Omental fat pad (tissue), 4 donors: ENCODE data around the gene INTS6L. TPM values are rescaled to one million over a fixed set of nuclear protein-coding genes. Genes with fewer than 3 reads are reported as not detected.

ENCODE experiments used
- ATAC-seq: fragments of 150-250 bp; one replicate; pipeline ENCODE4 v1.9.1; 2016; ENCODE audit warnings: mild to moderate bottlenecking, moderate library complexity; ENCODE audit not compliant: low FRiP score
- DNase-seq: peaks from one replicate; pipeline ENCODE4 v3.0.0-alpha.2; 2019; ENCODE audit warnings: low spot score
- CTCF ChIP-seq, 3 donors: fragments of 450-650 bp; IDR thresholded peaks; one replicate each; pipeline ENCODE4 v1.5.1; 2016 to 2017; ENCODE audit warnings: antibody characterized with exemption in 3 of 3, mild to moderate bottlenecking in 3 of 3, moderate library complexity in 2 of 3
- total RNA-seq, 4 donors: library from RNA; depleted of rRNA; stranded (reverse); fragments of >200 nt; gene quantifications; one replicate each; pipeline ENCODE4 v1.1.0, GENCODE V29; 2016

INTS6L gene
- total RNA-seq, 4 donors from 2014 or later, result 5.1 to 9.7 (median 7.7) TPM

DNA sequence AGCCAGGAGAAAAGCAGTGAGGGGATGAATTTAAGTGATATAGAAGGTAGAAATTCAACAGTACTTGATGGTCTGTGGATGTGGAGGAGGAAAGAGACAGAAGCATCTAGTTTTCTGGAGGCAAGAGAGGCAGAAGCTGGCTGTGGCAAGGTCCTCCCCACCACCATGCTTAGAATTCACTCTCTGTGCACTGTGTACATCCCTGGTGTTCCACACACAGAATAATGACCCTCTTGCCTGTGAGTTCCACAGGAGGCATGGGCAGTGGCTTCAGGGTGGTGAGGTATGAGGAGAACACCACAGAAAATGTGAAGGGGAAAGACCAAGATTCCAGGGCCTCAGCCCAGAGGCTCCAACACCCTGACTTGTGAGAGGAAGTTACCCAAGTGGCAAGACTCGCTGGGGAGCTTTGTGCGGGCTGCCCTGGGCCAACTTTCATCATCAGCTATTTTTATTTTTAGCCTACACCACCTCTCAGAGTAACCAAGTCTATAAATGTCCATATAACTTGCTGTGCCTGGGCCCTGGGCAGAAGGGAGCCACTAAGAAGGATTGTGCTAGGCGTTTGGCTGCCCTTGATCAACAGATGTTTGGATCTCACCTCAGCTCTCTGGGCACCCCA lies 7.8 kb upstream of the INTS6L start:
- TF ChIP-seq CTCF (IDR thresholded peaks at IDR 0.05), result no peak
- ATAC-seq (no peak), DNase-seq (no peak)

GRCh38 chrX:135513130-135513515 lies 7.3 kb upstream of the INTS6L start:
- DNase-seq, result no peak
- no peak for ATAC-seq
- no peak for TF ChIP-seq CTCF (IDR thresholded peaks at IDR 0.05)

GRCh38 chrX:135516376-135516775 lies 4.1 kb upstream of the INTS6L start:
- TF ChIP-seq CTCF (IDR thresholded peaks at IDR 0.05), result no peak
- ATAC-seq (no peak), DNase-seq (no peak)

- no peak for ATAC-seq
- no peak for DNase-seq
- TF ChIP-seq CTCF (IDR thresholded peaks at IDR 0.05), result no peak
These were observed 2.3 kb upstream of the INTS6L start for GRCh38 chrX:135518161-135518560.

GRCh38 chrX:135520022-135520552 lies 373 bp upstream of the INTS6L start:
- DNase-seq (no peak), ATAC-seq (peak; percentile 10)

GRCh38 chrX:135521405-135522131 lies 1.1 kb downstream of the INTS6L start:
- DNase-seq, result peak; percentile 28
- no peak for TF ChIP-seq CTCF (IDR thresholded peaks at IDR 0.05)
- ATAC-seq, result peak; percentile 90

More at GRCh38 chrX:135520022-135520552, 373 bp upstream of the INTS6L start:
- TF ChIP-seq CTCF (IDR thresholded peaks at IDR 0.05), result no peak
